Activated T-helper 1 cell treated with anti-CD3 and anti-CD28 coated beads, Interleukin-2, amount 50 U/mL, for 16 hours (primary cell): Measurements from ENCODE around the gene SLC2A4RG.
A peak's percentile ranks its signal among the peaks of the same experiment; 100 is the strongest.

Experiments used
- DNase-seq, 2 donors: peaks; one replicate each; pipeline ENCODE4 v3.0.0-alpha.2; 2020; ENCODE audit warnings: low read depth in 1 of 2, low spot score in 1 of 2

SLC2A4RG gene

DNA sequence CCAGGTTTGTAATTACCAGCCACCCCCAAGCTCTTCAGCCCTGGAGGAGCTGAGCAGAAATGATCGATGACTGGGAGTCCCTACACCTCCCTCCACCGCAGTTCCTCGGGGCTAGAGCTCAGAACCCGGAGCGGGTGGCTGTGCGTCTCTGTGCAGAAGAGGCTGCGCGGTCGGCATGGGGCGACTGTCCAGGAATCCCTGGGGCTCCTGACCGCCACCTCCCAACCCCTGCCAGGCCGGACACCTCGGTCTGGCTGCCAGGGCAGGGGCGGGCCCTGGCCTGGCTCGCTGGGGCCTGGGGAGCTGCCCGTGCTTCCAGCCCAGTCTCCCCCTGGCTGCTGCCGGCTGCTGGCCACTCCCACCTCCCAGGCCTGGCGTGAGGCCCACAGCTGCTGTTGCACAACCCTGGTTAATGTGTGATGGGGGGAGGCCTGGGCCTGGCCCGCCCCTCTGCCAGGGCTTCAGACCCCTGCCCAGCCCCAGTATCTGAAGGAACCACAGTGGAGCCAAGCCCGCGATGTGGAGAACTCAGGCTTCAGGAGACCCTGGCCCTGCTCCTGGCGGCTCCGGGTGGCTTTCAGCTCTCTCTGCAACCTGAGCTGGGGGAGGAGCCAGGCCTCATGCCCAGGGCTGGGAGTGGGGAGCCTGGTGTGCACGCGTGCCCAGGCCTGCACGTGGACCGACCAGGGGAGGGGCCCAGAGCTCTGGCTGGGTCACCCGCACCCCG is 1.2 kb downstream of the SLC2A4RG start:
- DNase-seq: no peak

DNA sequence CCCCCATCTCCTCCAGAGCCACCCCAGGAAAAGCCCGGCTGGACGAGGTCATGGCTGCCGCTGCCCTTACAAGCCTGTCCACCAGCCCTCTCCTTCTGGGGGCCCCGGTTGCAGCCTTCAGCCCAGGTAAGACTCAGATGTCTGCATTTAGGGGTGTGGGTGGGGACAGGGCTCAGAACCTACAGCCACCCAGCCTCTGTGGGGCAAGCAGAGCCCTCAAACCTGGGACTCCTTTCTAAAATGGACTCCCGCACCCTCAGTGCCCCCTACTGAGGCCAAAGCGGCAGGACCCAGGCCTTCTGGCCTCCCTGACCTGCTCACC is 1.7 kb downstream of the SLC2A4RG start:
- DNase-seq: no peak

DNA sequence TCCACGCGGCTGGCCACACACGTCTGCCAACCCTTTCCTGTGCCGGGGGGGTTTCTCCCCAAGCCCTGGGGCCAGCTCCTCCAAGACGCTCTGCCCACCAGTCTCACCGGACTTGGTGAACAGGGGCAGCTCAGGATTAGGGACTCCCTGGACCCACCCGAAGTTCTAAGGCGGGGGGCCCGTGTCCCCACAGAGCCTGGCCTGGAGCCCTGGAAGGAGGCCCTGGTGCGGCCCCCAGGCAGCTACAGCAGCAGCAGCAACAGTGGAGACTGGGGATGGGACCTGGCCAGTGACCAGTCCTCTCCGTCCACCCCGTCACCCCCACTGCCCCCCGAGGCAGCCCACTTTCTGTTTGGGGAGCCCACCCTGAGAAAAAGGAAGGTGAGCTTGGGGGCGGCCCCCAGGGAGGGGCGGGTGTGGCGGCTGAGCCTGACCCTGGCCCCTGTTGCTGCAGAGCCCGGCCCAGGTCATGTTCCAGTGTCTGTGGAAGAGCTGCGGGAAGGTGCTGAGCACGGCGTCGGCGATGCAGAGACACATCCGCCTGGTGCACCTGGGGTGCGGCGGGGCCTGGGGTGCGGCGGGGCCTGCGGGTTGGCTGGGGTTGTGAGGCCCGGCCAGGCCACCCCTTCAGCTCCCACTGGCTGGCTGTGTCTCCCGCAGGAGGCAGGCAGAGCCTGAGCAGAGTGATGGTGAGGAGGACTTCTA is 2.3 kb downstream of the SLC2A4RG start:
- DNase-seq: no peak

DNA sequence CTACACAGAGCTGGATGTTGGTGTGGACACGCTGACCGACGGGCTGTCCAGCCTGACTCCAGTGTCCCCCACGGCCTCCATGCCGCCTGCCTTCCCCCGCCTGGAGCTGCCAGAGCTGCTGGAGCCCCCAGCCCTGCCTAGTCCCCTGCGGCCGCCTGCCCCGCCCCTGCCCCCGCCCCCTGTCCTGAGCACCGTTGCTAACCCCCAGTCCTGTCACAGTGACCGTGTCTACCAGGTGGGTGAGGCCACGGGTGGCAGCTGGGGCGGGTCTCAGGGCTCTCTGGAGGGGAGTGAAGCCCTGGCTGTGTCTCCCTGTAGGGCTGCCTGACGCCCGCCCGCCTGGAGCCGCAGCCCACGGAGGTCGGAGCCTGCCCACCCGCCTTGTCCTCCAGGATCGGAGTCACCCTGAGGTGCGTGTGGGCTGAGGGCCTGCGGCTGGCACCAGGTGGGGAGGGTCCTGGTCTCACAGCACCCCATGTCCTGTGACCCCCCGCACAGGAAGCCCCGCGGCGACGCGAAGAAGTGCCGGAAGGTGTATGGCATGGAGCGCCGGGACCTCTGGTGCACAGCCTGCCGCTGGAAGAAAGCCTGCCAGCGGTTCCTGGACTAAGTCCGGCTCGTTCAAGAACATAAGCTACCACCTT is 2.9 kb downstream of the SLC2A4RG start:
- no peak for DNase-seq

DNA sequence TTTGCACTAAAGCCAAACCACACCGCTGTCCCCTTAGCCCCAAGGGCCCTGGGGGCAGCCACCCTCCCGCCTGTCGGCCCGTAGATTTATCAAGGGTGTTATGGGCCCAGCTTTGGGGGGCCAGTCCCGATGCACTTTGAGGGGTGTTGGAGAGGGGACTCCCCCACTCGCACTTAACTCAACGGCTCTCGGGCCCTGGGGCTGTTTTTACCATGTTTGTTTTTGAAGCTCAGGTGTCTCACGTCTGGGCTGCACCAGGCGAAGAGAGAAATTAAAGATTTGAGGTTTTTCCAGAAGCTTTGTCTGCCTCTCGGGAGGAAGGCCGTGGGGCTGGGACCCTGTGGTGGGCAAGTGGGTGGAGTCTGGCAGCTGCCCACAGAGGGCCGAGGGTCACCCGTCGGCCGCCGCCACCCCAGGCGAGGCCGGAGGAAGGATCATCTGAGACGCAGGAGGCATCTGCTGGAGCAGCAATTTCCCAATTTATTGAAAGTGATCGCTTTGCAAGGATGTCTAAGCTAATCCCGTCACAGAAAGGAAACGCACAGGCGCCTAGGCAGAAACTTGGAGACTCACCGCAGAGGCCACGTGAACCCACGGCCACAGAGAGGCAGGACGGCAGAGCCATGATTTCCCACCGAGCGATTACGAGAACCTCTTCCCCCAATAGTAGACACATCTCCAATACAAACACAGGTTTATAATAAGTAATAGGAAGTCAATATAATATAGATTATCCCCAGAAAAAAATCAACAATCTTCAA is 3.8 kb downstream of the SLC2A4RG start:
- no peak for DNase-seq

DNA sequence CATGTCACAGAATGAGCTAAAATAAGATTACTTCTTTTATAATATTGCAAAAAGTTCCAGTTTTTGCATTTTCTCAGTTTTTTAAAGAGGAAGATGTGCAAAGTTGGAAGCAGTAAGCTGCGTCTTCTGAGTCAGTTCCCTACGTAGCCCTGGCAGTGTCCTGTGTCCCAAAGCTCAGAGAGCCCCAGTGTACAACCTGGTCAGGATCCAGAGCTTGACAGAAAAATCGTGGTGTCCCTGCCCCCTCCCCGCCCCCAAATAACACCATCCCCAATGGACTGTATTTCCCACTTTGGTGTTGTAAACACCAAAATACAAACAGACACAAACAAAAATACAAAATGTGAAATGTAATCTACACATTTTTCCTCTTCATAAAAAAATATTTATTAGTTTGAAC is 4.6 kb downstream of the SLC2A4RG start:
- no peak for DNase-seq

DNA sequence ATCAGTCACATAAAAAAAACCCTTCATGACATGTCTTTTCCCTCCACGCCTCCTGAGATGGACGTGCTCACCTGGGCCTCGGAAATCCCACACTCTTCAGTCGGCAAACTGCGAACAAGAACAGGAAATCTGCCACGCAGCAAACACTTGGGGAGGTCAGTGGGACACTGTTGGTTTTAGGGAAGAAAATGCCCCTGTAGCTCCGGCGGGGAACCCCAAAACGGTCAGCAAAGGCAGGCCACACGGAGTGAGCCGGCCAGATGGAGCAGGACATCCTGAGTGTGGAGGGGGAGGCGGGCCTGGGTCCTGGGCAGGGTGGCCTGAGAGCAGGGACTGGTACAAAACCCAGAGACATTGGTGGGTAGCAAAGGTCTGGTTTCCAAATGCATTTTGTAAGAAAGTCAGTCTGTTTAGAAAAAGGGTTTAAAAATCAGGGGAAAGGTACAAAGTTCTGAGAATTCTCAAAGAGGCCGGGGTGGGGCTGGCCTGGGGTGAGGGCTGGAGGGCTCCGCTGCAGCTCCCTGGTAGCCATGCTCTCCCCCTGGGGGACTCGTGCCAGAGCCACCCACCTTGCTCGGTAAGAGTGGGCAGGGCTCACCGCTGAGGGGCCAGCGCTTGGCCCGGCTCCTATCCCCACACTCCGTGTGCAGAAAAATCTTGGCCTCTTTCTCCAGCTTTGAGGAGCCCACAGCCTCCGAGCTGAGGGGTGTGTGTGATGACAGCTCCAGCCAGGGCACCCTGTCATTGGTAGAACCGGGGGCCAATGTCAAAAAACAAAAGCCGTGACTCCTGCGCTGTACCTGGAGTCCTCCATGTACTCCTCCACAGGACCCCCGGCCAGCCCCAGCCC is 5.2 kb downstream of the SLC2A4RG start:
- DNase-seq: no peak

DNA sequence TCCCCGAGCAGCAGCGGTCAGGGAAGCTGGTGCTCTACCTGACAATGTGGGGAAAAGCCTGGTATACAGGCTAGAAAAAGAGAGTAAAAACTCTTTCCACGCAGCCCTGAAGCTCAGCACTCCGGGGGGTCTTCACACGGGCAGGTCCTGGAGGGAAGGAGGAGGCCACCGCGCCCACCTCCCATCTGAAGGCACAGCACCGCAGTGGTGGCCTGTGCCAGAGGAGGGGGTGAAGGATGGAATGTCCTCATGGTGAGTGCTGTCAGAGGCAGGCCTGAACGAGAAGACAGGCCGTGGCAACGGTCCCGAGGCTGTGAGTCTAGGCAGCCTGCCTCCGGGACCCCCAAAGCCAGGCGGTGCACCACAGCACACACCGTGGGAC is 5.8 kb downstream of the SLC2A4RG start:
- no peak for DNase-seq

DNA sequence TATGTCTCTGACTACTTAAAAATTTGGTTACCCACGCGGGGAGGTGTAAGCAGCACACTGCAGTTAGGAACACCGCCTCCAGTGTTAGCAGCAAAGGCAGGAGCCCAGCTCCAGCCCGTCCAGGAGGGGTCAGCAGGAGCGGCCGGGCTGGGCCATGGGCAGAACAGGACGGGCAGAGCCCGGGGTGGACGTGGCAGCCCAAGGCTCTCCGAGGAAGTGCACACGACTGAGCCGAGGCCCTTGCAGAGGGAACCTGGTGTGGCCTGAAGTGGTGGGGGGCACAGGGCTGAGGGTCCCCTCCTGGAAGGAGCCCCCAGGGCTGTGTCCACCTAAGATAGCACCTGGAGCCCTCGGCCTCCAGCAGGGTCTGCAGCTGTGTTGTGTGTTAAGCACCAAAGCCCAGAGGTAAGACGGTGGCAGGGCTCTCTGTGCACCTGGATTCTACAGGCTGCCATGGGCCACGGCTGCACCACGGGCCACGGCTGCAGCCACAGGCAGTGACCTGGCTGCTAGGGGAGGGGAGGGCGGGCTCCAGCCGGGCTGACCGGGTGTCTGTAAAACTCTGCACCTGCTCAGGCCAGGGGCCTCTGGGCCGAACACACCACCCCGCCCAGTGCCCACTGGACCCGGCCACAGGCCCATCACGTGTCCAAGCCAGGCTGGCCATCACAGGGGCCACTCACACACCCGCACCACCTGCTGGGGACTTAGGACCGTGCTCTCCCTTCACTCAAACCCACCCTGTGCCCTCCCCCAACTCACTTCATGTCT is 6.6 kb downstream of the SLC2A4RG start:
- DNase-seq: no peak

DNA sequence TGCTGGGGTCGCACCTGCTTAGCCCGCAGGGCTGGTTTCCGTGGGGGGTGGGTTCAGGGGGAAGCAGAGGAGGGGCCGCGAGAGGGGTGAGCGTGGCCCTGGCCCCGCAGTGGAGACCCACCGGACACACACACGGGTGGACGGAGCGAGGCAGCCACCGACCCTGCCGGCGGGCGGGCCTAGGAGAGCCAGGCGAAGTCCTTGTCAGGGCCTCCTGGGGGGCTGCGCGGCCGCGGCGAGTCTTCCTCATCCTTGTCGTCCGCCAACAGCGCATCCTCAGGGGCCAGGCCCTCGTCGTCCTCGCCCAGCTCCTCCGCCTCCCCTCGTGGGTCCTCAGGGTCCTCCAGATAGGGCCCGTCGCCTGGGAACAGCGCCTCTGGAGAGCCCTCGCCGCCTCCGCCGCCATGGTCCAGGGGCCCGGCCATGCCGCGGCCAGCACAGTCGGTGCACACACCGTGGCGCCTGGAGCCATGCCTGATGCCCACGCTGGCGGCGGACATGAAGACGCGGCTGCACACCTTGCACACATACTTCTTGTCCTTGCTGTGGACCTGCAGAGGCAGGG is 7.3 kb downstream of the SLC2A4RG start:
- no peak for DNase-seq

DNA sequence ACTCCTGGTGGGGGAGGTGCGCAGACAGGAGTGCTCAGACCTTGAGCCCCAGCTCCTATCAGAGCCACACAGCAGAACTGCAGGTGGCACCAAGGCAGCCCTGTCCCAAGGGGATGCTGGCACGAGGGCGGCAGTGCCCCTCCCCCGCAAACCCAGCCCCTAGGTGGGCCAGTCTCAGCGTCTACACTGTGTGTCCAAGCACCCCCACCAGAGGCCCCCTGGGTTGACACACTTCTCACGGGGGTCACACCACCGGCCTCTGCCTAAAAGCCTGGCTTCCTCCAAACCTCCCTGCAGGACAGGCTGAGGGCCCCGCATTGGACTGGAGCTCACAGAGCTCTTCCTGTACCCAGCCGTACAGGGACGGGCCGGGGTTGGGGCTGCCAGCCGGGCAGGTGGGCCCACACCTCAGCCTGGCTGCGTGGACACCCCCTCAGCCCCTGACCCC is 8.1 kb downstream of the SLC2A4RG start:
- no peak for DNase-seq

DNA sequence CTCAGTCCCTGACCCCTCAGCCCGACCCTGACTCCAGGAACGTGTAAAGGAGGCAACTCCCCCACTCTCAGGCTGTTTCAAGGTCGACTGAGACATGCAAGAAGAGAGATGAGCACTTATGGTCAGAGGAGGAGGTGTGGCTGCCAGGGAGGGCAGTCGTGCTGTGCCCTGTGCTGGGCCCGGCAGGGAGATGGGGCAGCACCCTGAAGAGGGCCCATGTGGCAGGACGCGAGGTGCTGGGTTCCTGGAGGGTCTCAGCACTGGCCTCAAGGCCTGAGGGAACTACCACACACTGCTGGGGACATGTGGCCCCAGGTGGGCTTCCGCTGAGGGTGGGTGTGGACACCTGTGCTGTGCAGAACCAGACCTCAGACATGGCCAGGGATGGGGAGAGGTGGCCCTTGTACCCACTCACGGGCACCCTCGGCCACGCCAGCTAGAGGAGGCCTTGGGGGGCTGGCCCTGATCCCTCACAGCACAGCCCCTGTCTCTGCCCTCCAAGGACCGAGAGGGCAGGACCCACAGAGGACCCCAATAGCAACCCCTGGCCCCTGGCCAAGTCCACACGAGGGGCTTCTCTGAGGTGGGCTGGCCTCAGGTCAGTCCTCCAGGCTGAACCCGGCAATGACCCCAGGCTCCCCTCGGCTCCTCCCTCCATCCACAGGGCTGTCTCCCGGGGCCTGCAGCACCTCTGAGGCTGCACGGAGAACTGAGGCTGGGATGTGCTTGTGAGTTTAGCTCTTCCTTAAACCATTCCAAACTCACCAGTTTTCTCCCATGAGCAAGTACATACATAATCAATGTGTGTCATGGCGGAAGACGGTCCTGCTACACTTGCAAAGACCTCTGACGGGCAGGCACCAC is 8.7 kb downstream of the SLC2A4RG start:
- DNase-seq: no peak

DNA sequence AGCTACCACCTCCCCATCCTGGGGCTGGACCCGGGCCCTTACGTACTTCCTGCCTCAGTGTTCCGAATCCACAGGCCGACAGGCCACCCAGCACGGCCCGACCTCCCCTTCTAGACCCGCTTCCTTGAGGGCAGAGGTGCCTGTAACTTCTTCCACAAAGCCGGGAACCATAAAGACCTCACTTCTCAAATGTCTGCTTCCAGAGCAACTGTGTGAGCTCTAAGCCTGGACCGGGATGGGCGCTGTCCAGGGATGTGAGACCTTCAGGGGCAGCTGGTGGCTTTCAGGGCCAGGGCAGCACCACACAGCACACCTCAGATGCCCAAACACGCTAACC is 9.3 kb downstream of the SLC2A4RG start:
- DNase-seq: no peak

DNA sequence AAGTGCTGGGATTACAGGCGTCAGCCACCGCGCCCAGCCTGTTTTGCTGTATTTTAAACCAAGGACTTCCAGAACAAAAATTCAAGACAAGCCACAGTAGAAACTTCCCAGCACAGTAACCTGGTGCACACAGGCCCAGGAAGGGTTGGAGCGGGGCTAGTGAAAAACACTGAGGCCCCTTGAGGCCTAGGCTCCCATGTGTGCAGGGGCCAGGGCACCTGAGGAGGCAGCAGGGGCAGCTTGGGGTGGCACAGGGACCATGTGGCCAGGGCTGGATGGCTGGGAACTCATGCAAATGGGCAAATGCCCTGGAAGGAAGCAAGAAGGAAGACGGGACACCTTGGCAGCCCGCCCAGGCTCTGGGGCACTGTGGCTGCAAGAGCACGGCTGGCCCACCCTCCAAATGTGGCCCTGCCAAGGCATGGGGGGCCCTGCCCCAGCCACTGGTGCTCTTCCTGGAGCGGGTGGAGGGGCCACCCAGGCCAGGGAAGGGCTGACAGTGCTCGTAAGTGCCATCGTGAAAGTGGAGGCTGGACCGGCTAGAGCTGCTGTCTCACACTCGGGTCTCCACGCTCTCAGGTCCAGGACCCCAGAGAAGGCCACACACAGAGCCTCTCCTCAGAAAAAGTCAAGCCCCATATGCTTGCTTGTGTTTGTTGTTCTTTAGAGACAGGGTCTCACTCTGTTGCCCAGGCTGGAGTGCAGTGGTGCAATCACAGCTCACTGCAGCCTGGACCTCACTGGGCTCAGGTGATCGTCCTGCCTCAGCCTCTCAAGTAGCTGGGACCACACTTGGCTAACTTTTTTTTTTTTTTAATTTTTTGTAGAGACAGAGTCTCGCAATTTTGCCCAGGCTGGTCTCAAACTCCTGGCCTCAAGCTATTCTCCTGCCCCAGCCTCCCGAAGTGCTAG is 10.3 kb downstream of the SLC2A4RG start:
- DNase-seq: no peak

DNA sequence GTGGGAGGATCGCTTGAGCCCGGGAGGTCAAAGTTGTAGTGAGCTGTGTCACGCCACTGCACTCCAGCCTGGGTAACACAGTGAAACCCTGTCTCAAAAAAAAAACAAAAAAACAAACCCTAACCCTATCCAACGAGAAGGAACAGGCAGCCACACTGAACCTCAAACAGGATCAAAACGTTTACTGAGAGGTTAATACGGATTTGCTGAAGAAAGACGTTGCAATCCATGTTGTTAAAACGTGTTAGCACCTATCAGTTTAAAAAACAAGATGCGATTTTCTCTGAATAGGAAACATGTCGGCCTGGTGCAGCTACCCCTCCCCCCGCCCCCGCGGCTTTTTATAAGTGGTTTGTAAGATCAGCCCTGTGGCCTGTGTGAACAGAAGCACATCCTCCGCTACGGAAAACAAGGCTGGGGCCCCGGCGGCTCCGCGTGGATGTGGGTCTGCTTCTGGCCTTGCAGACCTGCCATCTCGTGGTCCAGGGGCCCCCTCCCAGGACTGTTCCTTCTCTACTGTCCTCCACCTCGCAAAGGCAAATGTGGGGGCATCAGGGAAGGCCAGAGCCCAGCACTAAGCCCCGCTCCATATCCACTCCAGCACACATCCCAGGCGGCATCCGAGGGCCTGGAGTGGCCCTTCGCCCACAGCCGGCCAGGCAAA is 11.4 kb downstream of the SLC2A4RG start:
- DNase-seq: peak; percentile 42 to 49

DNA sequence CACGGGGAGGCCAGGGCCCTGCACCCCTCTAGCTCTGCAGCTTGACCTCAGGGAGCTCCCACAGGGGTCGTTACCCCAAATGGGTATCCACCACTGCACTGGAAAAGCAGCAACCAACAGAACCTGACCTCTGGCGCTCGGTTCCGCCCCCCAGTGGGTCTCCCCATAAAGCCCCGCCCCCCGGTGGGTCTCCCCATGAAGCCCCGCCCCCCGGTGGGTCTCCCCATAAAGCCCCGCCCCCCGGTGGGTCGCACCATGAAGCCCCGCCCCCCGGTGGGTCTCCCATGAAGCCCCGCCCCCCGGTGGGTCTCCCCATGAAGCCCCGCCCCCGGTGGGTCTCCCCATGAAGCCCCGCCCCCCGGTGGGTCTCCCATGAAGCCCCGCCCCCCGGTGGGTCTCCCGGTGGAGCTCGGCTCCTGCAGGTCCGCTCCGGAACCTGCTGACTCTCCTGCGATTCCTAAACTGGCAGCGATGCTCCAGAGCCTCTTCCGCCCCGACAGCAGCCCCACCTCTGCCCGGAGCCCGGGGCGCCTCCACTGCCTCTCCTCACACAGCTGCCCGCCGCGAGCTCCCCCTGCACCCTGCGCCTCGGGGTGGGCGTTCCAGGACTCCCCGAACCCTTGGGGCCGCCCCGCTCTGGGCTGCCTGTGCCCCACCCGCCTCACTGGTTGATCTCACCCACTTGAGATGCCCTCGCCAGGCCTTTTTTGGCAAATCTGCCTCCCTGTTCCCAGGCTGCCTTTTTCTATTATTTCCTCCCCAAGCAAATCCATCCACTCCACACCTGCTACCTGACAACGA is 12.1 kb downstream of the SLC2A4RG start:
- DNase-seq: no peak
